EL (cell line): Measurements from ENCODE around the gene COPS9.
A peak's percentile ranks its signal among the peaks of the same experiment; 100 is the strongest.

Experiments
- DNase-seq: peaks from one replicate; pipeline ENCODE4 v3.0.0-alpha.2; 2016

The COPS9 gene

DNA sequence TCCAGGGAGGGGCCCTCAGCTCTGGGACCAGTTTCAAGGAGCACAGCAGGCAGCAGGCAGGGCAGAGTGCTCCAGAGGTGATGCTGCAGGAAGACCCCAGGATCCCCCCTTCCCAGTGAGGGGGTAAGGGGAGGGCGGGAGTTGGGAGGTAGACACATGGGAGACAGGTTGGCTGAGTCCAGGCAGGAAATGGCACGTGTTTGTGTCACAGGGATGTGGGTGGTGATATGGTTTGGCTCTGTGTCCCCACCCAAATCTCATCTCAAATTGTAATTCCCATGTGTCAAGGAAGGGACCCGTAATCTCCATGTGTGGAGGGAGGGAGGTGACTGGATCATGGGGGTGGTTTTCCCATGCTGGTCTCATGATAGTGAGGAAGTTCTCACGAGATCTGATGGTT lies 29.6 kb upstream of the COPS9 start:
- DNase-seq: no peak

DNA sequence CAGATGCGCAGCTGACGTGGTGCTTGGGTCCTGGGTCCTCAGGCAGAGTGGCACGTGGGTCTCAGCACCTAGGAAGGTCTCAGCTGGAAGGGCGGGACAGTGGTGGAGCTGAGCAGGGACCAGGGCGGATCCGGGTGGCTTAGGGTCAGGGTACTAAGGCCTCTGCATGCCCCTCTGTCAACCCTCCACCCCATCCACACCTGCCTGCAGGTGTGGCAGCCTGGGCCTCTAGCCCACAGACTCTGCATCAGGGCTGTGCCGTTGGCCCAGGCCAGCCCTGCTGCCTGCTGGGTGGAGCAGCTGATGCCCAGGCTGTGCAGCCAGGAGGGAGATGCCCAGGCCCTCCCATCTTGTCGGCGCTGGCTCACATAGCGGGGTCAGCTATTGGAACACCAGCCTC lies 28.9 kb upstream of the COPS9 start:
- no peak for DNase-seq

DNA sequence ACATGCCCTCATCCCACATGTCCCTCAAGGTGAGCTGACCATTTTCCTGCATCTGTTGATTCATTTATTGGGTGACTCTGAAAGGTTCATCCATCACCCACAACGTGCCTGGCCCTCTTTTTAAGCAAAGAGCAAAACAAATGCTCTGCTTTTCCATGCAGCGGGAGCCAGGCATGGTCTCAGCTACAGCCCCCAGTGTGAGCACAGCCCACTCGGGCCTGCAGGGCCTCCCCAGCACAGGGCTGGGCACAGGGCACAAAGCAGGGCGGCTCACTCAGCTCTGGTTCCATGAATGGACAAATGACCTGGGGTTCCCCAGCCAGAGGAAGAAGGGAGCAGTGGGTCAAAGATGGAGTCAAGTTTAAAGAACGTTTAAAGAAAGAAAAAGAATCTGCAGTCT lies 28.5 kb upstream of the COPS9 start:
- no peak for DNase-seq

DNA sequence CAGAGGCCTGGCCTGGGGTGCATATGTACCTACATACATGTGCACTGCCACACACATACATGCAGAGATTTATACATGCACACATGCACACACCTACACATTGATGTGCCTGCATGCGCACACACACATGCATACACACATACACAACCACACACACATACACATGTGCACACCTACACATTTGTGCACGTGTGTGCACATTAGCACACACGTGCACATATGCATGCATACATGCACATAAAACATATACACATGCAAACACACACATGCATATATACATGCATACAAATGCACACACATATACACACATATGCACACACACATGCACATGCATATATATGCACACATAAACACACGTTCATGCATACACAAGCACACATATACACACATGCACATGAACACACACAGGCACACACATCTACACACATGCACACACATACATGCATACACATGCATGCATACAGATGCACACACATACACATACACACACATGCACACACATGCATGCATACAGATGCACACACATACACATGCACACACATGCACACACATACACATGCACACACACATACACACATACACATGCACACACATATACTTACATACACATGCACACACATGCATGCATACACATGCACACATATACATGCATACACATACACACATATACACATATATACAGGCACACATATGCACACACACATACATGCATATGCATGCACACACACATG lies 27.9 kb upstream of the COPS9 start:
- no peak for DNase-seq

DNA sequence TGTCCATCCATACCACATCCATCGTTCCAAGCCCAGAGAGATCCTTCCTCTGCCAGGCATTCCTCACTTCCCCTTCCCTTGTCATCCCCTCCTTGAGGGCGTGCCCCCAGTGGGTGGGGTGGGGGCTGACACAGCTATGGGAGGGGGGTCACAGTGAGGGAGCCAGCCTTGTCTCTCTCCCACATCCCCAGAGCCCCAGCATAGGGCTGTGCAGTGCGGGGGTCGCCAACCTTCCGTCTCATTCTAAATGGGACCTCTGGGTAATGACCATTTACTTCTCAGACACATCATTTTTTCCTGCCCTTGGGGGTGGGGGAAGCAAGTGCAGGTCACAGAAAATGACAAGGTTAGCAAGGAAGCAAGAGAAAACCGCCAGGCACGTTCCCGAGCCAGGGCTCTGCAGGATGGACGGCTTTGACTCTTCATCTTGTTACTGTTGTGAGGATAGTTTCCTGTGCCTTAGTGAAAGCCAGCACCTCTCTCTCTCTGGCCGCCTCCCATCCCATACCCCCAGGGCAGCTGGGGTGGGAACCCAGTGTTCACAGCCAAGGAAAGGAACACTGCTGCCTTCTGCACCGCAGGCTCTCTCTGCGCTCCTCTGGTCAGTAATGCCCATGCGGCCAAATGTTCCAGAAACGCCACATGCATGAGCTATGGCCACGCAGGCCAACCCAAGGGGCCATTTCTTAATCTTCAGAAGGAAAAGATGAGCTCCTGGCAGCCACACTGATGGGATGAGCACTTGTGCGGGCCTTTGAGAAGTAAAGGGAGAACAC lies 27.0 kb upstream of the COPS9 start:
- DNase-seq: no peak

GRCh38 chr2:240162531-240162930 lies 26.4 kb upstream of the COPS9 start:
- DNase-seq: no peak

- no peak for DNase-seq
Measured at GRCh38 chr2:240162032-240162431, 25.9 kb upstream of the COPS9 start.

DNA sequence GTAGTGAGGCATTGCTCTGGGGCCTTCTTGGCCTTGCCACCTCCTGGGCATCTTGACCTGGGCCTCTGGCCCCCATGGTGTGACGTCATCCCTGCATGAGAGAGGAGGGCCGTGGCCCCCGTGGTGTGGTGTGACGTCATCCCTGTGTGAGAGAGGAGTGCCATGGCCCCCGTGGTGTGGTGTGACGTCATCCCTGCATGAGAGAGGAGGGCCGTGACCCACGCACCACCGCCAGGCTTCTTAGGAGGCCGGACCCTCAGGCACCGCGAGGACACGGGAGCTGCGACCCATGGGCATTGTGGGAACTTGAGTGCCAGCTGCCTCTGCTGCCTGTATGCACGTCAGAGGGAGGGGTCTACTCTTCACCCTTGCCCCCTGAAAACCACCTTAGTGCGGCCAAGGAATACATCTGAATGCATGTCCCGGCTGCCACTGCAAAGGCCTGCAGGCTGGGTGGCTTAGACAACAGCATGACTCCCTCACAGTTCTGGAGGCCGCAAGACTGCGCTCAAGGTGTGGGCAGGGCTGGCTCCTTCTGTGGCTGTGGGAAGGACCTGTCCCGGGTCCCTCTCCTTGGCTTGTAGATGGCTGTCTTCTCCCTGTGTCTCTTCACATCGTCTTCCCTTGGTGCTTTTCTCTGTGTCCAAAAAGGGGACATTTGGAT lies 25.1 kb upstream of the COPS9 start:
- no peak for DNase-seq

DNA sequence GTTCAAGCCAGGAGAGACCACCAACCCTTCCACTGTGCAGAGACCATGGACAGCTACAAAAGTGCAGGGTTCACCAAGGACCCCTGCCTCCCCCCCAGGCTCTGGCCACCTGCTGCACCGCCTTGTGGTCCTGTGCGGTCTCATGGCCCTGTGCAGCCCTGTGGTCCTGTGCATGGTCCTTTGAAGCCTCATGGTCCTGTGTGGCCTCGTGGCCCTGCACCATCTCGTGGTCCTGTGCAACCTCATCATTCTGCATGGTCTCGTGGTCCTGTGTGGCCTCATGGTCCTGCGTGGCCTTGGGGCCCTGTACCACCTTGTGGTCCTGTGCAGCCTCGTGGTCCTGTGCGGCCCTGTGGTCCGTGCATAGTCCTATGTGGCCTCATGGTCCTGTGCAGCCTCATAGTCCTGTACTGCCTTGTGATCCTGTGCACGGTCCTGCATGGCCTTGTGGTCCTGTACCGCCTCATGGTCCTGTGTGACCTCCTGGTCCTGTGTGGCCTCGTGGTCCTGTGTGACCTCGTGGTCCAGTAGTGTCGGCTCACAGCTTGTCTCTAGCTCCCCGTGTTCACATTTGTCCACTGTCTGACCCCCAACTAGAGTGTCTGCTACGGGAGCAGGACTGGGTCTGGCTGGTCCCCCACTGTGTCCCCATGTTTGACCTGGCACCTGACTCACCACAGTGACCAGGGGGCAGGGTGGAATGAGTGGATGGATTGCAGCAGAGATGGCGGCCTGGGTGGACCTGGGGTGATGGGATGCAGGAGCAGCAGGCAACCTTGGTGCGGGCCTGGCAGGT lies 24.4 kb upstream of the COPS9 start:
- no peak for DNase-seq

DNA sequence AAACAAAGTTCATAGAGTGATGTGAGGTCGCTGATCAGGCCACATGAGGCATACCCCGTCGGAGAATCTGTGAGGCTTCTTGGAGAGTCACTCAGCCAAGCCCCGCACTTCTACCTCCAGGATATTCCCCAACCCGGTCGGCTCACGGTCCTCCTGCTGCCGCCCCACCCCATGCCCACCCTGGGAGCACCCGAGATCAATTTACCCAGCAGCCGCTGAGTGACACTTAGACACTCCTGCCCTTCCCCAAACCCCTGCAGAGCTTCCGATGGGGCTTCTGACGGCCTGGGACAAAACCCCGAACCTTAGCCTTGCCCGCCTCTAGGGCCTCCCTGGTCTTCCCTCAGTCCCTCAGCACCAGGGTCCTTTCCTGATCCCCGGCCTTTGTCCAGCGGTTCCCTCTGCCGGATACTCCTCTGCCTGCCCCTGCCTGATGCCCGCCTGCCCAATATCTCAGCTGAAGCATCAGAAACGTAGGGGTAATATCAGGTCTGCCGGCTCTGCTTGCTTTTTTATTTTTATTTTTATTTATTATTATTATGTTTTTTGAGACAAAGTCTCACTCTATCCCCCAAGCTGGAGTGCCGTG lies 23.2 kb upstream of the COPS9 start:
- no peak for DNase-seq

DNA sequence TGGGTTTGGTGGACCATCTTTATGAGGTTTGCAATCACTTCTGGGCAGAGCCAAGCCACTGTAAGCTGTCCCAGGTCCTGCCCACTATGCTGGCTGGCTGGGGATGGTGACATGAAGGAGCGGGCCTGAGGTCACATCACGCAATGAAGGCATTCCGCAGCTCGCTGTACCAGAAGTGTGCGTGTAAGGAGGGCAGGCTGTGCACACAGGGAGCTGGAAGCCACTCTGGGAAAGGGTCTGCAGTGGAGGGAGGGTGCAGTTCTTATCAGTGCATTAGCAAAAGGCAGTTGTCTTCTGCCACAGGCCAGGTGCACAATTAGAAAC lies 21.0 kb upstream of the COPS9 start:
- DNase-seq: no peak

DNA sequence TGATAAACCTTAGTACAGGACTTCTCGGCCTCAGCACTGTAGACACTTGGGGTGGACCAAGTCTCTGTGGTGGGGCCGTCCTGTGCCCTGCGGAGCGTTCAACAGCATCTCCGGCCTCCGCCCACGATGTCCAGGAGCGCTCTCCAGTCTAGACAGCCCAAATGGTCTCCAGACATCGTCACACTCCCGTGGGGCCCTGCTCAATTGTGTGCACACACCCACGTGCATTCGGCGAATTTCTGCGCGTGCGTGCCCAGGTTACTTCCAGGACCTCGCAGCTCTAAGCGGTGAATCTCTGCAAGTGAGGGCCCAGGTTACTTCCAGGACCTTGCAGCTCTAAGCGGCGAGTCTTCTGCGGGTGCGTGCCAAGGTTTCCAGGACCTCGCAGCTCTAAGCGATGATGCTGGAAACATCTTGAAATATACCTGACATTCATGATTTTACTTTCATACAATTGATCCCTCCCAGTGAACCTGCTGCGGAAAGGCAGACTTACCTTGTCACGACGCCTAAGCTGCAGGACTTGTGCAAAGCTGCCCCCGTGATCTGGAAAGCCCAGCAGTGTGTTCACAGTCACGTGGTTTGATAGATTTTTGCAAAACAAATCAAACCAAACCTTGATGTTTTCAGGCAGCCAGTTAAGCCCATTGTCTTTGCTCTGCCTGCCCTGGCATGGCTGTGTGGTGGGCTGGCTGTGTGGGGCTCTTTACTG lies 20.5 kb upstream of the COPS9 start:
- DNase-seq: no peak

DNA sequence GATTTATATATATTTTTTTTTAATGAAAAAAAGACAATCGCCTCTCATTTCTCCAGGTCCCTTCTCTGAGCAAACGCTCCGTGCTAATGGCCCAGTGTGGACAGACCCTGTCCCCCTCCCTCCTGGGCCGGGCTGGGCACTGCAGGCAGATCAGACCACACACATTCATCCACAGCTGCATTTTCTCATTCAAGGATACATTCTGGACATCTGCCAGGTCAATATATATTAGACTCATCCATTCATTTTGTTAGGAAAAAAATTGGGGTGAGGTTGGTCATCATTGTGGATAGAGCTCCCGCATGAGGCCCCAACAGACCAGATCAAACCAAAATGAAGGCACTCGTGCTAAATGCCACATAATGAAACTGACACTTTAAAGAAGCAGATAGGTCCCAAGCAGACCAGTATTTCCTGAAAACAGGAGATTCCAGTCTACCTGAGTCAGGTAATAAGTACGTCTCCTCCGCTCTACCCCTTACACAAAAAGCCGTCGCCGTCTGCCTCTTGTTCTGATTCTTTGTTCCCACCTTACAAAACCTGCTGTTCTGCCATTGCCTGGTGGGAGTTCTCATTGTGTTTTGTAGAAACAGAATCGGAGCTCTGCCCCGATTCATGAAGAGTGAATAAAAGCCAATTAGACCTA lies 19.8 kb upstream of the COPS9 start:
- DNase-seq: no peak

- no peak for DNase-seq
Measured at GRCh38 chr2:240155048-240155744, 19.1 kb upstream of the COPS9 start.

DNA sequence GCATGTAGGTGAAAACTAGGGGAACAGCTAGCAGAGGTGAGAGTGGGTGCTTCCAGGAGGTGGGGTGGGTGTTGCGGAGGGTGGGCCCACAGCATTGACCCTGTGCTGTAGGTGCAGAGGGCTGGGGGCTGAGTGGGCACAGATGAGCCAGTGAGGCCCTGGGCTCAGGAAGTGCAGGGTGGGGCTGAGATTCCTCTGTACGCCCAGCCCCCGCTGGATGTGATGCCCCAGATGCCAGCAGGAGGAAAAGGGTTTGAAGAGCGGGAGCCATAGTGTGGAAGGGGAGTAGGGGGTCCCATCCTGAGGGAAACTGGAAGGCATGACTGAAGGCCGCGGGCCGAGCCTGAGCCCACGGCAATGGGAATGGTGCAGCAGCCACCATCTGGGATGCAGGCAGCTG lies 18.5 kb upstream of the COPS9 start:
- DNase-seq: no peak

GRCh38 chr2:240153418-240153817 lies 17.3 kb upstream of the COPS9 start:
- no peak for DNase-seq

GRCh38 chr2:240151477-240152031 lies 15.4 kb upstream of the COPS9 start:
- no peak for DNase-seq

DNA sequence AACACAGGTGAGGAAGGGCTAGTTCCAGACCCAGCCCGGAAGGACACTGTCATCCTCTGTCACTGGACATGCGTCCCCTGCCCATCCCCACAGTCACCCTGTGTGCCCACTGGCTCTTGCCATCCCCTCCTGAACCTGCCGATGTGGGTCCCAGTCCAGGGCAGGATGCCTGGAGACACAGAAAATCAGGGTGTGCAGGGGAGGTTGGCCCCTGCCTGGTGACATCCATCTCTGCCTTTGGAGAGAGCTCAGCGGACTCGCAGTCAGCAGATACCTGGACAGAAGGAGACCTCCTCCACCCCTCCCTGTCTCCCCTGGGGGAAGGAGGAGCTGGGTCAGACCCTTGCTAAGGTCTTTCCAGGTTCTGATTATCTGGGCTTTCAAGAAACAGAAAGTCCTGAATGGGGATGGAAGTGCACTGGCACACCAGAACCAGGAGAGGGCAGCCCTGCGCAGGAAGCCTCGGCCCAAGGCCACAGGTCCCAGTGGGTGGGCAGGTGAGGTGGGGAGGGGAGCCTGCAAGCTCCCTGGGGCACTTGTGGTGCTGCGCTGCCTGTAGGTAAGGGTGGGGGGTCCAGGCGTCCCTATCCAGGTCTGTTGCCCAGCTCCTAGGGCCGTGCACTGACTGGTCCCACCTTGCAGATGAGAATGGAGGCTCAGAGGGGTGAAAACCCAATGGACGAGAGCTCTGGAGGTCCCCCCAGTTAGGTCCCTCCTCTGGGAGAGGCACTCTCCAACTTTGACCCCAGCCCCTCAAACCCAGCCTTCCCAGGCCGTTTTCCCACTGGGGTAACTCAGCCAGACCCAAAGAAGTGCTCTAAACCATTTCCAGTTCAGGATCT lies 14.1 kb upstream of the COPS9 start:
- peak; percentile 20 for DNase-seq

GRCh38 chr2:240147911-240148587 lies 11.9 kb upstream of the COPS9 start:
- no peak for DNase-seq
